Left ventricle myocardium inferior (tissue), 1 donor: ENCODE measurements around the gene GTF3C4. TPM values are rescaled to one million over a fixed set of nuclear protein-coding genes. Genes with fewer than 3 reads are reported as not detected.

ENCODE experiments used
- DNase-seq: peaks from one replicate; pipeline ENCODE4 v3.0.0-alpha.2; 2020
- H3K27ac ChIP-seq: fragments of 200-600 bp; replicated peaks from 2 replicates; pipeline ENCODE4 v1.8.0; 2021
- H3K27me3 ChIP-seq: fragments of 200-600 bp; 2 replicates; pipeline ENCODE4 v1.8.0; 2021; ENCODE audit warnings: low read depth
- H3K36me3 ChIP-seq: fragments of 200-600 bp; 2 replicates; pipeline ENCODE4 v1.8.0; 2021
- H3K4me1 ChIP-seq: fragments of 200-600 bp; 2 replicates; pipeline ENCODE4 v1.8.0; 2021
- H3K4me3 ChIP-seq: fragments of 200-600 bp; 2 replicates; pipeline ENCODE4 v1.8.0; 2021; ENCODE audit warnings: mild to moderate bottlenecking, moderate library complexity
- H3K9me3 ChIP-seq: fragments of 200-600 bp; replicated peaks from 2 replicates; pipeline ENCODE4 v1.8.0; 2021
- CTCF ChIP-seq: fragments of 200-600 bp; IDR thresholded peaks from 2 replicates; pipeline ENCODE4 v1.8.0; 2021; ENCODE audit warnings: antibody characterized with exemption, mild to moderate bottlenecking, borderline replicate concordance
- intact Hi-C: fragments of 100-400 bp; cut with micrococcal nuclease; formaldehyde crosslinking; loops from one replicate; pipeline ENCODE4 v1.11.0; 2022
- total RNA-seq: library from RNA; stranded (reverse); fragmentation: NEBNext Ultra II Directional; extraction: Animal tissue kit (Norgen Biotek cat#: 25700); gene quantifications from one replicate; pipeline ENCODE4 v1.2.1, GENCODE V29; 2021
- donor health status: DM: no; HTN: yes; CAD: no; lungs with severe emphysema.

GTF3C4 gene
- total RNA-seq, 1 donor from 2014 or later, result 8.4 TPM

GRCh38 chr9:132697230-132697629 is 27.0 kb downstream of the GTF3C4 start:
- TF ChIP-seq CTCF, result no peak
- Histone ChIP-seq H3K9me3 (peaks cover 27% of the 10 kb centered on the region), H3K27me3 (no peaks in the 10 kb centered on the region), H3K4me1 (no peaks in the 10 kb centered on the region), H3K36me3 (no peaks in the 10 kb centered on the region), H3K4me3 (no peak overlapping the region), H3K27ac (no peak overlapping the region)
- intact Hi-C loops, result no loop called here
- DNase-seq, result no peak

DNA sequence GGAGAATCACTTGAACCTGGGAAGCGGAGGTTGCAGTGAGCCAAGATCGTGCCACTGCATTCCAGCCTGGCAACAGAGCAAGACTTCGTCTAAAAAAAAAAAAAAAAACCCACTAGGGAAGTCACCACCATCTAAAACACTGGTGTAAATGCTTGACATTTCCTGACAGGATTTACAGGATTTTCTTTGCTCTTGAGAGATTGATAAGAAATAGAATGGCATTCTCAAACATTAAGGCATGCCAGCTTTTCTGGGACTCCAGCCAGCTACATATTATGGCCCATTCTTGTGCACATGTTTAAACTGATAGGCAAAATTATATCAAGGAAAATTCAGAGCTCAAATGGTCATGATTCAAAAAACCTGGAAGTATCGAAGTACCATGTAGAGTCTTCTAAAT is 28.7 kb downstream of the GTF3C4 start:
- Histone ChIP-seq H3K4me3 (no peak overlapping the region), H3K9me3 (peaks cover 27% of the 10 kb centered on the region), H3K27me3 (no peaks in the 10 kb centered on the region), H3K36me3 (no peaks in the 10 kb centered on the region), H3K4me1 (no peaks in the 10 kb centered on the region), H3K27ac (no peak overlapping the region)
- no peak for DNase-seq
- TF ChIP-seq CTCF, result no peak
- intact Hi-C loops, result no loop called here

- H3K36me3 ChIP-seq, result no peaks in the 10 kb centered on the region
- no peaks in the 10 kb centered on the region for H3K4me1 ChIP-seq
- no peak overlapping the region for H3K27ac ChIP-seq
- no peak for TF ChIP-seq CTCF
- DNase-seq, result no peak
- no peak overlapping the region for H3K4me3 ChIP-seq
- peaks cover 27% of the 10 kb centered on the region for H3K9me3 ChIP-seq
- intact Hi-C loops, result no loop called here
- H3K27me3 ChIP-seq, result no peaks in the 10 kb centered on the region
Measured at GRCh38 chr9:132699956-132700355, 29.7 kb downstream of the GTF3C4 start.

- intact Hi-C loops, result no loop called here
- H3K9me3 ChIP-seq, result peaks cover 15% of the 10 kb centered on the region
- TF ChIP-seq CTCF, result no peak
- H3K4me3 ChIP-seq, result no peak overlapping the region
- H3K4me1 ChIP-seq, result no peaks in the 10 kb centered on the region
- no peaks in the 10 kb centered on the region for H3K36me3 ChIP-seq
- H3K27ac ChIP-seq, result no peak overlapping the region
- no peak for DNase-seq
- H3K27me3 ChIP-seq, result peaks cover 19% of the 10 kb centered on the region
Measured at GRCh38 chr9:132702254-132702653, 32.0 kb downstream of the GTF3C4 start.

GRCh38 chr9:132703336-132703735 is 33.1 kb downstream of the GTF3C4 start:
- Histone ChIP-seq H3K9me3 (peaks cover 4% of the 10 kb centered on the region), H3K4me3 (no peak overlapping the region), H3K27ac (no peak overlapping the region), H3K27me3 (peaks cover 24% of the 10 kb centered on the region), H3K36me3 (no peaks in the 10 kb centered on the region), H3K4me1 (no peaks in the 10 kb centered on the region)
- no peak for TF ChIP-seq CTCF
- DNase-seq, result no peak
- intact Hi-C loops, result no loop called here

- Histone ChIP-seq H3K27me3 (peaks cover 32% of the 10 kb centered on the region), H3K36me3 (no peaks in the 10 kb centered on the region), H3K4me1 (no peaks in the 10 kb centered on the region), H3K27ac (no peak overlapping the region), H3K4me3 (no peak overlapping the region), H3K9me3 (no peaks in the 10 kb centered on the region)
- no peak for DNase-seq
- intact Hi-C loops, result no loop called here
- no peak for TF ChIP-seq CTCF
Measured at GRCh38 chr9:132708239-132708638, 38.0 kb downstream of the GTF3C4 start.
